Activated T-helper 9 cell treated with anti-CD3 and anti-CD28 coated beads, Interleukin-2, amount 50 U/mL, for 16 hours (primary cell): ENCODE data around the gene MDN1.
"Not testable (repeated sequence)": the region's sequence is repeated elsewhere in the genome, so short reads cannot be mapped to it uniquely, and the experiment has no call there.

Experiments used
- DNase-seq: peaks from one replicate; pipeline ENCODE4 v3.0.0-alpha.2; 2020; ENCODE audit warnings: low read depth

Gene MDN1

DNA sequence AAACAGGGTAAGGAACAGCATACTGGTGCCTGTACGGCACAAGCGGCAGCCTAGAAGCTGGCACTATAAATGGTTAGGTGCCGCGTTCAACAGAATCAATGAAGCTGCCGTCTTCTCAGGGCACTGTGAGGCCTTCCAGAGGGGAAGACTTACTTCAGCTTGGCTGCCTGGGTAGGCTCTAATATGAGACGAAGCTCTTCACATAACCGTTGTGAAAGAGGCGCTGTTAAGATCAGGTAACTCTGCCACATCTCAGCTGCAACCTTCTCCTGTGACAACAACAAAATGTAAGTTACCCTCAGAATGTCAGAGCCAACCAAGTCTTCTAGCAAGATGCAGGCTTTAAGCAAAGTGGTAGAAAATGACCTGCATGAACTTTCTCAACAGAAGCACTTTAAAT lies 169.0 kb downstream of the MDN1 start:
- DNase-seq: no peak

- no peak for DNase-seq
Measured at GRCh38 chr6:89649682-89650081, 169.9 kb downstream of the MDN1 start.

GRCh38 chr6:89644864-89645263 lies 174.7 kb downstream of the MDN1 start:
- DNase-seq: no peak

- DNase-seq: no peak
Measured at GRCh38 chr6:89643406-89643805, 176.2 kb downstream of the MDN1 start.

- no peak for DNase-seq
Measured at GRCh38 chr6:89642956-89643355, 176.6 kb downstream of the MDN1 start.

DNA sequence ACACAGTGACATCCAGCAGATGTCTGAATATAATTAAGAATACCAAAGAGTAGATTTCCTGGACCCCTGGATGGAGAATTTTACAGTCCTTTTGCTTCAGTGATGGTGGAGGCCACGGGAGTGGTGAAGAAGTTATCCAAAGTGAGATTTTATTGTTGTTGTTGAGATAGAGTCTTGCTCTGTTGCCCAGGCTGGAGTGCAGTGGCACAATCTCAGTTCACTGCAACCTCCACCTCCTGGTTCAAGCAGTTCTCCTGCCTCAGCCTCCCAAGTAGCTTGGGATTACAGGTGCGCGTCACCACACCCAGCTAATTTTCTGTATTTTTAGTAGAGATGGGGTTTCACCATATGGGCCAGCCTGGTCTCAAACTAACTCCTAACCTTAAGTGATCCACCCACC lies 178.0 kb downstream of the MDN1 start:
- not testable (repeated sequence) for DNase-seq

GRCh38 chr6:89640804-89641203 lies 178.8 kb downstream of the MDN1 start:
- no peak for DNase-seq

- DNase-seq: peak; percentile 85
Measured at GRCh38 chr6:89638320-89639195, 181.0 kb downstream of the MDN1 start, which contains the start of gene LYRM2. Gene LYRM2 (minus strand): TSS chr6:89638747. CDS start chr6:89638716, 31 bp downstream.

GRCh38 chr6:89637960-89638319 lies 181.7 kb downstream of the MDN1 start:
- no peak for DNase-seq

- DNase-seq: not testable (repeated sequence)
Measured at GRCh38 chr6:89636412-89636811, 183.2 kb downstream of the MDN1 start.

DNA sequence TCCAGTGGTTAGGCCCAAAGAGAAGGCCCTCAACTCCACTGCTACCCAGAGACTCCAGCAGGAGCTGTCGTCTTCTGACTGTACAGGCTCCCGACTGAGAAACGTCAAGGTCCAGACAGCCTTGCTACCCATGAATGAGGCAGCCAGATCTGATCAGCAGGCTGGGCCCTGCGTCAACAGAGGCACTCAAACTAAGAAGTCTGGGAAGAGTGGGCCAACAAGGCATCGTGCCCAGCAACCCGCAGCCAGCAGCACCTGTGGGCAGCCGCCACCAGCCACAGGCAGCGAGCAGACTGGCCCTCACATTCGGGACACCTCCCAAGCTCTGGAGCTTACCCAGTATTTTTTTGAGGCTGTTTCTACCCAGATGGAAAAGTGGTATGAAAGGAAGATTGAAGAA lies 189.1 kb downstream of the MDN1 start:
- DNase-seq: no peak

- no peak for DNase-seq
Measured at GRCh38 chr6:89623749-89624148, 195.8 kb downstream of the MDN1 start.

DNA sequence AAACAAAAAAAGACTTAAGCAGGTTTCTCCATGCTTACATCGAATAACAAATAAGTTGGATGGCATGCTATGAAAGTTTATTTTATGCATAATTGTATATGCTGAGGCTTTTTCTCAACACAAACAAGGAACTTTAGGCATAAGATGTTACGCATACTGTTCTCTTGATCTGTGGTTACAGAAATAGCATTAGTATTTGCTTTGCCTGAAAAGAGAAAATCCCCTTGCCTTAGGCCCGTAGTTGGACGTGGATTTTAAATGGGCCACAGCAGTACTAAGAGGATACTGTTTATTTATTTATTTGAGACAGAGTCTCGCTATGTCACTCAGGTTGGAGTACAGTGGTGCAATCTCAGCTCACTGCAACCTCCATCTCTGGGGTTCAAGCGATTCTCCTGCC lies 200.0 kb downstream of the MDN1 start:
- DNase-seq: no peak

DNA sequence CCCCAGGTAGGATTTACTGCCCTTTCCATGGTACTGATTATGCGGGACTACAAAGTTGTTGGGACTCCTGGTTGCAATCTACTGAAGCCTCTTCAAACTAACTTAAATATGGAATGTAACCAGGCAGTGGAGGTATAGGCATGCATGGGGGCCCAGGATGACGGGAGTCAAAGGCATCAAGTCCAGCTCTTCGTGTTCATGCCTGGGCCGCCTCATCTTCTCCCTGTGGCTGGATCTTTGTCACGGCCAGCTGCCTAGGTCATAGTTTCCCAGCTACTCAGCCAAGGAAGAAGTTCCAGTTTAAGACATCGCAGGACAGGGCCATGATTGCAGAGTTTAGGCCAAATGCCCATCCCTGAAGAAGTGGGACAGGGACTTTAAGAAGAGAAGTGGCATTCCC lies 201.6 kb downstream of the MDN1 start:
- DNase-seq: no peak

DNA sequence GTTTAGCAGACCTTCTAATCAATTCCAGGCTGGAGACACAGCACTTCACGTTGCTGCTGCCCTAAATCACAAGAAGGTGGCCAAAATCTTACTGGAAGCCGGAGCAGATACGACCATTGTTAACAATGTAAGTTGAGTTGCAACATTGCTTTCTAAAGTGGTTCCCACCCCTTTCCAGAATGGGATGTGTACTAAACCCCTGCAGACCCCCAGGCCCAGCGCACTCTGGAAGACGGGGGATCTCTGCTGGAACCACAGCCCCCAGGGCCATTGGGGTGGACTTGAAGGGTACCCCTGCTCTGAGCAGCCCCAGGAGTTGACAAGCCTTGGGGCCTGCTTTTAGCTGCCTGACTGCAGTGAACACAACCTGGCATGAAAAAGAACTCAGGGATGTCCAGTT lies 203.1 kb downstream of the MDN1 start:
- no peak for DNase-seq

- no peak for DNase-seq
Measured at GRCh38 chr6:89615882-89616281, 203.7 kb downstream of the MDN1 start.

- no peak for DNase-seq
Measured at GRCh38 chr6:89613790-89614189, 205.8 kb downstream of the MDN1 start.

DNA sequence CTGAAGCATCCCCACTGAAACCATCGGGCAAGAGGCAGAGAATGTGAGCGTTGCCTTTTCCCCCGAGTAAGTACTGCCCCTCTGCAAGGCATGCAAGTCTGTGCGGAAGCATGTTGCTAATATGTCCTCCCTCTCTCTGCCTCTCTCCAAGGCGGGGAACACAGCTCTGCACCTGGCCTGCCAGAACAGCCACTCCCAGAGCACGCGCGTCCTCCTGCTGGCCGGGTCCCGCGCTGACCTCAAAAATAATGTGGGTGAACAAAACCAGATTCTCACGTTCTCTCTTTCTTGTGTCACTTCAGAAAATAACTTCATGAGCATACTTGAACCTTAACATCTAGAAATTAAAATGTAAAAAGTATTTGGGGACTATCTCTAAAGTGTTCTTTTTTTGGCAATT lies 207.5 kb downstream of the MDN1 start:
- no peak for DNase-seq

GRCh38 chr6:89611666-89612065 lies 207.9 kb downstream of the MDN1 start:
- DNase-seq: no peak

- peak; percentile 68 for DNase-seq
Measured at GRCh38 chr6:89610149-89610642, 209.4 kb downstream of the MDN1 start.

- no peak for DNase-seq
Measured at GRCh38 chr6:89605861-89606260, 213.7 kb downstream of the MDN1 start.

DNA sequence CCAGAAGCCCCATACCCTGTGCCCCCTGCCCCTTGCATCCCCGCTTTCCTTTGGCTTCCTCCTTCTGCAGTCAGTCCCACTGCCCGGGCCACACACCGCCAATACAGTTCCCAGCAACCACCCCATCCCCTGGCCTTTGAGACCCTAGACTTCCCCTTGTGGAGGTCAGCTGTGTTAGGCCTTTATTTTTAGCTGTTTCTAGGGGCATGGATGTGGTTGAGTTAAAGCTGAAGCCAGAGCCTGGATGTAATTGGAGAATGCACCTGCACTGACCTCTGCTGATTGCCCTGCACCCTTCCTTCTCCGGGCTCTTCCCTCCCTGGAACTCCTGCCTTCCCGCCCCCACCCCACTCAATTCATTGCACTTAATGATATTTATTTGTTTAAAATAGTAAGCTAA lies 214.9 kb downstream of the MDN1 start:
- DNase-seq: no peak

GRCh38 chr6:89602166-89602565 lies 217.4 kb downstream of the MDN1 start:
- no peak for DNase-seq

DNA sequence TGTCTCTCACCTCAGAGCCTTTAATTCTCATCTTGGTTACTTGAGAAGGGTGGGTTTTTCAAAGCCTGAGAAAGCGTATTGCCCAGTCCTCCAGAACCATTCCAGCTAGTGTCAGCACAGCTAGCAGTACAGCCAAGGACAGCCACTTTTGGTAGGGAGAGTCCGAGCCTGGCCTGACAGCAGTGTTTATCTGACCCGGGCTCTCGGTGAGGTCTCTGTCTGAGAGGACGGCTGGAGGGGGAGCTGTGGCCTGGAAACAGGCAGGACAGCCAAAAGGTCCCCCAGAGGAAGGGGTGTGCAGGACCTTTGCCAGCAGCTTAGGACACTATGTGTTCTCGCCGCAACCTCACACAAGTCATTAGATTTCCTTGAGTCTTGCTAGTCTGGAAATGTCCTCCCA lies 219.9 kb downstream of the MDN1 start:
- DNase-seq: no peak
